ENCODE measurements around the gene ANKS1B.

ANKS1B gene

GRCh38 chr12:99553461-99553860, 431.3 kb downstream of the ANKS1B start:
- DNase-seq, result no peak

GRCh38 chr12:99552022-99552421, 432.7 kb downstream of the ANKS1B start:
- no peak for DNase-seq

GRCh38 chr12:99549651-99550050, 435.1 kb downstream of the ANKS1B start:
- DNase-seq, result no peak

- no peak for DNase-seq
These were observed 435.5 kb downstream of the ANKS1B start for GRCh38 chr12:99549196-99549595.

- DNase-seq, result no peak
These were observed 440.3 kb downstream of the ANKS1B start for GRCh38 chr12:99544457-99544856.

GRCh38 chr12:99529966-99530365, 454.8 kb downstream of the ANKS1B start:
- no peak for DNase-seq

GRCh38 chr12:99528478-99528877, 456.3 kb downstream of the ANKS1B start:
- DNase-seq, result no peak

- no peak for DNase-seq
These were observed 460.9 kb downstream of the ANKS1B start for GRCh38 chr12:99523853-99524252.

GRCh38 chr12:99522456-99522855, 462.3 kb downstream of the ANKS1B start:
- no peak for DNase-seq

- no peak for DNase-seq
These were observed 463.1 kb downstream of the ANKS1B start for GRCh38 chr12:99521664-99522063.

- no peak for DNase-seq
These were observed 471.7 kb downstream of the ANKS1B start for GRCh38 chr12:99513066-99513465.

GRCh38 chr12:99505805-99506204, 478.9 kb downstream of the ANKS1B start:
- DNase-seq, result no peak

GRCh38 chr12:99498756-99499155, 486.0 kb downstream of the ANKS1B start:
- no peak for DNase-seq

GRCh38 chr12:99495799-99496198, 488.9 kb downstream of the ANKS1B start:
- no peak for DNase-seq

- no peak for DNase-seq
These were observed 491.5 kb downstream of the ANKS1B start for GRCh38 chr12:99493197-99493596.

- DNase-seq, result no peak
These were observed 498.5 kb downstream of the ANKS1B start for GRCh38 chr12:99486277-99486676.

- DNase-seq, result no peak
These were observed 505.6 kb downstream of the ANKS1B start for GRCh38 chr12:99479149-99479548.

GRCh38 chr12:99476956-99477355, 507.8 kb downstream of the ANKS1B start:
- DNase-seq, result no peak

- no peak for DNase-seq
These were observed 529.2 kb downstream of the ANKS1B start for GRCh38 chr12:99455350-99456035.

GRCh38 chr12:99454539-99455172, 530.1 kb downstream of the ANKS1B start:
- no peak for DNase-seq

GRCh38 chr12:99453836-99454538, 530.7 kb downstream of the ANKS1B start:
- no peak for DNase-seq

- no peak for DNase-seq
These were observed 534.6 kb downstream of the ANKS1B start for GRCh38 chr12:99450036-99450630.

- DNase-seq, result no peak
These were observed 539.8 kb downstream of the ANKS1B start for GRCh38 chr12:99444859-99445316.

- no peak for DNase-seq
These were observed 542.0 kb downstream of the ANKS1B start for GRCh38 chr12:99442758-99443157.

Data from T-helper 9 cell (primary cell).